Left cardiac atrium (tissue), 4 donors: Measurements from ENCODE around the gene CSNK1D. TPM values are rescaled to one million over a fixed set of nuclear protein-coding genes. Genes with fewer than 3 reads are reported as not detected.

Experiments used
- ATAC-seq, 2 donors: fragments of 200-7000 bp; cut with Tn5 transposase; one replicate each; pipeline ENCODE4 v1.9.1; 2020; ENCODE audit warnings: mild to moderate bottlenecking in 2 of 2, moderate library complexity in 2 of 2
- DNase-seq: peaks from one replicate; pipeline ENCODE4 v3.0.0-alpha.2; 2020
- intact Hi-C, 2 donors: fragments of 100-400 bp; cut with DNase I; formaldehyde crosslinking; loops; one replicate each; pipeline versions ENCODE4 v1.14.1 to v1.15.1; 2022 to 2023
- total RNA-seq, 2 donors: library from RNA; stranded (reverse); fragmentation: NEBNext Ultra II Directional; extraction: Animal tissue kit (Norgen Biotek cat#: 25700); gene quantifications; one replicate each; pipeline ENCODE4 v1.2.1, GENCODE V29; 2021
- donor health status: DM: no; HTN: yes; CAD: no.
- donor health status: DM: no; HTN: yes; CAD: no; lungs with severe emphysema.
- donor health status: DM: yes; HTN: yes; CAD: no.
- donor health status: Dilated cardiomyopathy.

Gene CSNK1D
- total RNA-seq, 2 donors from 2014 or later, result 63.6 to 88.2 TPM

DNA sequence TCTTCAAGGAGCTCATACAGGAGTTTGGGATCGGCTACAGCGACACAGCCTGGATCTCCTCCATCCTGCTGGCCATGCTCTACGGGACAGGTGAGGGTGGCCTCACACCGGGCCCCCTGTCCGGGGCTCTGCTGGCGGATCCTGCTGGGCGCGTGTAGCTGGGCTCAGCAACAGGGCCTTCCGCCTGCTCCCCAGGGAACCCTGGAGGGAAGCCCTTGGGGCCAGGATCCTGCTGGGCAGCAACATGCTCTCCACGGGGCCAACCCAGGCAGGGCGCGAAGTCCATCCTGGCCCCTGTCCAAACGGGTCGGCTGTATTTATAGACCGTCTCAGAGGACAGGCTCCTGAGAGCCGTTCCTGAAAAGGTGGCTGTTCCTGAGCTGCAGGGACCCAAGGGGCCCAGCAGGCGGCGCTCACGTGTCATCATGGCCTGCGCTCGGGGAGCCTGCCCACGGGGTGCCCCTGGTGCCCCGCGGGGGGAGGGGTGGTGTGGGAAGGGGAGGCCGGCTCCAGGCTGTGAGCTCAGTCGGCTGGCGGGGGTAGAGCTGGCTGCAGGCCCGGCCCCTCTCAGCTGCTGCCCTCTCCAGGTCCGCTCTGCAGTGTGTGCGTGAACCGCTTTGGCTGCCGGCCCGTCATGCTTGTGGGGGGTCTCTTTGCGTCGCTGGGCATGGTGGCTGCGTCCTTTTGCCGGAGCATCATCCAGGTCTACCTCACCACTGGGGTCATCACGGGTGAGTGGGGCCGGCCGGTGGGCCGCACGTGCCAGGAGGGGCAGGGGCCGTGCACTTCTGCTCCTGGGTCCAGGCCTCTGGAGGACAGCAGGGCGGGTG is 37.1 kb downstream of the CSNK1D start:
- ATAC-seq (peak; percentile 6 to 16), DNase-seq (peak; percentile 72)
- intact Hi-C loops, result loop anchor here (2.0 to 5.0 kb wide), 3 partner anchors 36 to 86 kb away; partner anchors contain the start of gene CSNK1D (in 1 of the 2)

DNA sequence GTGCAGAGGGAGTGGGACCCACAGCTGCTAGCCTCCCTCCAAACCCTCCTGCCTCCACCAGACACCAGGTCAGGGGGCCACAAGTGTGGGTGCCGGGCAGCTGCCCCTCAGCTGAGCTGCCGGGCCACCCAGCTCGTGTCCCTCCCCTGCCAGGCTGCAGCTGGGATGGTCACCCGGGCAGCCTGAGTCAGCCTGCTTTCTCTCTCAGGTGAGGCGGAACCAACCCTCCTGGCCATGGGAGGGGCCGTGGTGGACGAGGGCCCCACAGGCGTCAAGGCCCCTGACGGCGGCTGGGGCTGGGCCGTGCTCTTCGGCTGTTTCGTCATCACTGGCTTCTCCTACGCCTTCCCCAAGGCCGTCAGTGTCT is 37.7 kb downstream of the CSNK1D start:
- no peak for ATAC-seq
- no peak for DNase-seq
- intact Hi-C loops, result loop anchor here (2.0 to 5.0 kb wide), 3 partner anchors 37 to 87 kb away; partner anchors contain the start of gene CSNK1D (in 1 of the 2)

DNA sequence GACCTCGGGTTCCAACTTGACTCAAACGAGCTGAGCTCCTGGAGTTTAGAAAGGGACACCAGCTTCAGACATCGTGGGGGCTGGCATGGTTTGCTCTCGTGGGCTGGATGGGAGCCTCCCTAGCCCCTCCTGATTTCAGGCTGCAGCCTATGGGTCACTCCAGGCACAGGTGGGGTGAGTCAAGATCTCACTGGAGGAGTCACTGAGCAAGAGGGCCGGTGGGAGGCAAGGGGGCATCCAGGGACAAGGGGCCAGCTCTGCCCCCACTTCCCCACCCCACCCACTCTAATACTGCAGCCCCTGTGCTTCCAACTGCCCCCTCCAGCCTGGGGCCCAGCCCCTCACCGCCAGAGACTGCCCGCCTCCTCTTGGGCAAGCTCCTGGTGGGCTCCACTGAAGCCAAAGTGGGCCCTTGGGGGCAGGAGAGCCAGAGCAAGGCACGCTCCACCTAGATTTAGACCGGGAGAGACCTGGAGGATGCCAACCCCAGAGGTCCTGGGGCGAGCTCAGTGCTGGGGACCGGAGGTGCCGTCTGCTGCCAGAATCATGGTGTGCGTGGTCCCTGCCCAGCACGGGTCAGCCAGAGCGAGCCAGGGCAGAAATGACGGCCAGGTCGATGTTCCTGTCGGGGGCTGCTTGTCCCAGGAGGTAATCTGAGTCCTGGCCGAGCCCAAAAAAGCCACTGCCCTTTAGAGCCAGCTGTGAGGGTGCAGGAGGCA is 38.3 kb downstream of the CSNK1D start:
- DNase-seq (peak; percentile 25), ATAC-seq (no peak)
- intact Hi-C loops, result loop anchor here in 1 of 2 donors (5.0 kb wide), 2 partner anchors 37 to 87 kb away; partner anchors contain the start of gene CSNK1D

DNA sequence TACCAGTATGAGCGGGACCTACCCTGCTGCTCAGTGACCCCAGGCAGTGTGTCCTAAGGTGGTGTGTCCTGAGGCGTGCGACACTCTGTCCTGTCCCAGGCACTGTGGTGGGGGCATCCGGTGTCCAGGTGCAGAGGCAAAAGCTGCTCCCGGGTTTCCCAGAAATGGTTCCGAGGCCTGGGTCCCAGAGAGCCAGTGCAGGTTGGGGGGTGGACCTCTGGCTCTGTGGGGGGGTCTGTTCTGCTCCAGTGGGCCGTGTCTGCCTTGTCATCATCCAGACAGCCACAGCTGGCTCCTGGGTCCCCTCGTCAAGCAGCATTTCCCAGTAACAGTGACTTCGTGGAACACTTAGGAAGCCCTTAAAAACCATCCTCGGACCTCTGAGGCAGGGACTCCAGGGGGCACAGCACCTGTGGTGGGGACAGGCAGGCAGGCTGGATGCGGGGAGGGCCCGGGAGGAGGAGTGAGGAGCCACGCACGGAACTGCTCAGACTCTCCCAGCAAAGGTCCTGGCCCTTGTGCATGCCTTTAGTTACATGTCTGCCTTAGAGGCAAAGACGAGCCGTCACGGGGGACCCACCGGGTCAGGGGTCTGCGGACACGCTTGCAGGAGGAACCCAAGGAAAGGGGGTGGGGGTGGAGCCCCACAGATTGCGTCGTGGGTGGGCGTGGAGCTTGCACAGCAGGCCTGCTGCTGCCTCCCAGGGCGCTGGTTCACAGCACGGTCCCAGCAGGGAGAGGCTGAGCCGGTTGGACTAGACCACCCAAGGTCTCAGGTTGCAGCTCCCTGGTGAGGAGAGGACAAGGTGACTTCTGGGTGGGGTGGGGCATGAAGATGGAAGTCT is 39.1 kb downstream of the CSNK1D start:
- DNase-seq (no peak), ATAC-seq (no peak)
- intact Hi-C loops, result loop anchor here in 1 of 2 donors (5.0 kb wide), 2 partner anchors 38 to 88 kb away; partner anchors contain the start of gene CSNK1D

DNA sequence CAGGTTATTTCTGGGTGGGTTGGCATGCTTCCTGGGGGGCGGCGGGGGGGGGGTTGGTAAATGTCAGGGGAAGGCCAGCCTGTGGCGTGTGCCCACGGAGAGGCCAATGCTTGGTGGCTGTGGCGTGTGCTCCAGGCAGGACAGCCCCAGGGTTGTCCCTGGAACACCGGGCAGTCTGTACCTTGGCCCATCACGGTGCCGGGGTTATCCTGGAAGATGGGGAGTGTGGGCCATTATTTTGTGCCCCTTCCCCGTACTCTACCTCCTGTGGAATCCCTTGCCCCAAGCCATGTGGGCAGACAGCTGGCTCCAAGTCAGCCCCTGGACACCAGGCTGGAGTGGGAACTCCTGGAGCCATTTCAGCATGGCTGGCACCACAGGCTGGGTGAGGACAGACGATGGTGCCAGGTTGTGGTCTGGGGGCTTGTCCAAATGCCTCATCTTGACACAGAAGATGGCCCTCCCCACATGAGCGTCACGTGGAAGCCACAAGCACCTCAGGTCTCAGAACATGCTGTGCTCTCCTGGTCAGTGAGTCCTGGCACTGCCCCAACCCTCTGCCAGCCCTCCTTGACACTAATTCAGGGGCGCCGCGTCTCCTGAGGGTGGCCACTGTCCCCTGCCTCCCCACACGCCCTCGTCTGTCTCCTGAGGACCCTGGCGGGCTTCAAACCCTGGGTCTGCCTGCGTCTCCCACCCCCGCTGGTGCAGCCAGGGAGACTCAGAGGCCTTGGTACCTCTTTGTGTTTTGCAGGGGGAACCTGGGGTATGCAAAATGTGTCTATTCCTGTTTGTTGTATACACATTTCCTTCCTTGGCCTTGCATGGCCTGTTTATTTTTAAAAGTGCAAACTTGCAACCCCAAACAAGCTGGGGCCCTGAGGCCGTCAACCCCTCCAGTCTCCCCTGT is 40.4 kb downstream of the CSNK1D start:
- no peak for ATAC-seq
- DNase-seq, result no peak
- intact Hi-C loops, result no loop called here

DNA sequence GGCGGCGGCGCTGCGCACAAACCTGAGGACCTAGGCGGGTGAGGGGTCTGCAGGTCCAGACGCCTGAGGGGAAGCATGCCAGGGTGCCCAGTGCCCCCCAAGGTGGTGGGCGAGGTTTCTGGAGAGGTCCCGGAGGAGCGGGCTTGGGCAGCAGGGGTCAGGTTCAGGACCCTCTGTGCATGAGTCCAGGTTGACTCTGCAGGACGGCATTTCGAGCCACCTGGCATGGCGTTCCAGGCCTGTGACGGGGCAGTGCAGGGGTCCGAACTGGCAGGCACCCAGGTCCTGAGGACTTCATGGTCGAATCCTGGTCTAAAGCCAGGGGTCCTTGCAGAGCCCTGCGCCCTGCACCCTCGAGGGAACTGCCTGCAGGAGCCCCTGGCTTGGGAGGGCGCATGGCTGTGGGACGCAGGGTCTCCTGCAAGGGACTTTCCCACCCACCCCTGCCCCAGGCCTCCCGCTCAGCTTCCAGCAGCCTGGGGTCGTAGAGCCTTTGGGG is 41.1 kb downstream of the CSNK1D start:
- ATAC-seq (no peak), DNase-seq (no peak)
- intact Hi-C loops, result no loop called here

DNA sequence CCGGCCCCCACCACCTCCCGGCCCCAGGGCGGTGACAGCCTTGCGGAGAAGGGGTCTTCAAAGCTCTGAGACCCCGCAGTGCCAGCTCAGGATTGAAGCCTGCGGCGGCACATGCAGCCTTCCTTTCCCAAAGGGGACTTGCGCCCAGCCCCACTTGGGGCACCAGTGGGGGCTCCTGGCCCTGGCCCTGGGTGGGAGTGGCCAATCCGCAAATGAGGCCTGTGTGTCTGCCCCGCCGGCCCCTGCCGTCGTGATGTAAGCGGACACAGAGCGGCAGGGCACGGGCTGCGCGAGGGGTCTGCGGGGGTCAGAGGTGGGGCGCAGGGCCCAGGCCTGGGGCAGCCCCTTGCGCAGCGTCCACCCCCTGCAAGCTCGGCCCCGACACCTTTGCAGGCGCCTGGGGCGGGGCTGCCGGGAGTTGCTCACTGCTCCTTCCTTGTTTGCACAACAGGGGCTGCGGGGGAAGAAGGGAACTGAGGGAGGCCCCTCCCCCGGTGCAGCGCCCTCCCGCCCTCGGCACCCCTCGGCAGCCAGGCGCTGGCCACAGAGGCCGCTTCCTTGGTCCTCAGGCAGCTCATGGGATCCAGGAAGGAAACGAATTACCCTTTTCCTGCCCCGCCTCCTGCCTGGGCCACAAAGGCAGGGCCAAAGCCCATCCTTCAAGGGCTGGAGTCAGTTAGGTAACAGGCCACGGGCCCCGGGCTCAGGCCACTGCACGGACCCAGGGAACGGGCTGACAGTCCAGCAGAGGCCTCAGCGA is 41.8 kb downstream of the CSNK1D start:
- intact Hi-C loops, result no loop called here
- ATAC-seq, result peak; percentile 44 to 46
- DNase-seq, result peak; percentile 87

DNA sequence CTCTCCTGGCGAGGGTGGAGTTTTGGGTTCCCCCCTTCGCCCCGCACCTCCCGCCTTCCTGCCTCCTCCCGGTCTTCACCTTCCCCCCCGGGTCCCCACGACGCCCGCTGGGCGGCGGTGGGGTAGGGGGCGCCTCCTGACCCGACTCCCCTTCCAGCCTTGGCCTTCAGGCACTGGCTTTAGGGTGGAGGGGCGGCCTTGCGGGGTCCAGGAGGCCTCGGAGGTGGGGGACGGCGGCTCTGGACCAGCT is 42.3 kb downstream of the CSNK1D start:
- intact Hi-C loops, result no loop called here

DNA sequence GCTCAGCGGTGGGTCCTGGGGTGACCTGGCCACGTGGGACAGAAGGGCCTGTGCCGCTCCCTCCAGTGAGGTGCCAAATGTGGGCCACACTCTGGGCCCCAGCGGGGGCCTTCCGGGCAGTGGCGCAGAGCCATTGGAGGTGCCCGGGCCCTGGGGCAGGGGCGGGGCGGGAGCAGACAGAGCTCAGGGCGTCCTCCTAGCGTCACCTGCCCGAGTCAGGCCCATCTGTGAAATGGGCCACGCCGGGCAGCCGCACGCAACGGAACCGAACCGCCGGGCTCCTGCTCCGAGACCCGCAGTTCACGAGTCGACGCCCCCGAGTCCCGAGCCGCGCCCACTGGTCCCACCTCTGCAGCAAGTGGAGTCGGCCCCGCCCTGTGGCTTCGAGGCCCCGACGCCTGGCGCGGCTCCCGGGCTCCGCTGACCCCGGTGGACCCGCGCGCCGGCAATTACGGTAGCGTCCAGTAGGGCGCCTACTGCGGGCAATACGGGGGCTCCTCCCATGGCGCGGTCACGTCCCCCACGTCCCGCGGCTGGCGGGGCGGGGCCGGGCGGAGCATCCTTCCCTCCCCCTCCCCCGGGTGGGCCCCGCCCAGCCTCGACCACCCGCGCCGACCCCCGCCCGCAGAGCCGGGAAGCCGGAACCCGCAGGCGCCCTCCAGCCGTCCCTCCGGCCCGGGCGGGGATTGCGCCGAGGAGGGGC is 42.7 kb downstream of the CSNK1D start:
- peak; percentile 78 to 79 for ATAC-seq
- intact Hi-C loops, result no loop called here
- DNase-seq, result peak; percentile 93

More for the DNA sequence above, 42.3 kb downstream of the CSNK1D start:
- DNase-seq (no peak), ATAC-seq (peak; percentile 48 to 52)

DNA sequence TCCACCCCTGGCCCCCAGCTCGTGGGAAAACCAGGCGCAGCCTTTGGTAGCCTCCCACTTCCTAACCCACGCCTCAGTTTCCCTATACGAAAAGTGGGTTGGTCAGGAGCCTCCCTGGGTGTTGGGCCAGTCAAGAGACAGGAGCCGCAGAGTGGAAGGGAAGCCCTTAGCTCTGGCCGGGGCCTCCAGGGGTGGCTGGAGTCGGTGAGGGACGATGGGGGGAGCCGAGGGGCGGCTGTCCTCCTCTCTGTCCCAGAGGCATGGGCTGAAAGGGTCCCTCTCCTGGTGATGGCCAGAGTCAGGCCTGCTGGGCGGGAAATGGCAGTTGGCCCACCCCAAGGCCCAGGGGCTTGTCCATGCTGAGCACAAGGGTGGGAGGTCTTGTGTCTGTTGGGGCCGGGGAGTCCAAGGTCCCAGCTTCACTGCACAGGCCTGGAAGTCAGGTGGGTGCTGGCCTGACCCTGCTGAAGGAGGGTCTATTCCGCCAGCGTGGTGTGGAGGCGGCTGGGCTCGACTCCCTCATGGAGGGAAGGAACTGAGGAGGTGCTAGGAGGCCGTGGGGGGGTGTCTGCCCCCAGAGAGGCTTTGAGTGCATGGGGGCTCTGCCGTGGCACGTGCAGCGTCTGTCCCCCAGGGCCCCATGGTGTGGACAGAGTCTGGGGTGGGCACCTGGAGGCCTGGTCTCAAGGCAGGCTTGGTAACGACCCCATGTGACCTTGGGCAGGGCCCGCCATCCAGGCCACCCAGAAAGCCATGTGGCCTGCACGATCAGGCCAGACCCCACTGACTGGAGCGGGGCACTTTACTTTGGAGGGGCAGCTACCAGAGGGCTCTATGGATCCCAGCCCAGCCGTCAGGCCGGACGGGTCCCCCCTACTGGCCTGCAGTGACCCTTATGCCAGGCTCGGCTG is 43.5 kb downstream of the CSNK1D start:
- intact Hi-C loops, result no loop called here
- ATAC-seq, result no peak
- no peak for DNase-seq

DNA sequence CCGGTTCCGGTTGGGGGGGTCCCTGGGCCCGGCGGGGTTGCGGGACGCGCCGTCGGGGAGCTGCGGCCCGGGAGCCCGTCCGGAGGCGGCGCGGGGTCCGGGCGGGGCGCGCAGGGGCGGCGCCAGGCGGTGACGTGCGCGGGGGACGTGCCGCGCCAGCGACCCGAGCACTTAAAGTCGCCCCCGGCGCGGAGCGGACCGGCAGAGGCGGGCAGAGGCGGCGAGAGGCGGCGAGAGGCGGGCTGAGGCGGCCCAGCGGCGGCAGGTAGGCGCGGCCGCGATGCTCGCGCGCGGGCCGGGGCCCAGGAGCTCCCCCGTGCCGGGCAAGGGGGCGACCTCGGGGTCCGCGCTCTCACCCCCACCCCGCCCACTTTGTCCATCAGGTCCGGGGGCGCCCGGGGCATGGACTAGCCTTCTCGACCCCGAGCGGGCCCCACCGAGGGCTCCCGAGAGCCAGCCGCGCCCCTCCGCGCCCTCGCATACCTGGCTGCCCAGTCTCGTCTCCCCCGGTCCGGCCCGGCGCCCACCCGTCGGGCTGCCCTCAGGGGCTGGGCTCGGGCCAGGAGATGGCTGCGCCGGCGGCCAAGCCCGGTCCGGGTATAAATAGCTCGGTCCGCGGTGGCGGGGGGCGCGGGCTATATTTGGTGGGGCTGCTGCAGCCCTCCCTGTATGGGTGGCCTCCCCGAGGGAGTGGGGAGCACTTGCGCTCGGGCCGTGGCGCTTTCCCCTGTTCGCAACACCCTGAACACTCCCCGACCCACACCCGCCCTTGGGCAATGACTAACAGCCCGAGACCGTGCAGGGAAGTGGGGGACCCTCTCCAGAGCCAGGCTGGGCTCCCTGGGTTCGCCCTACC is 44.4 kb downstream of the CSNK1D start, which contains the start of gene SLC16A3:
Gene SLC16A3, plus strand, starts transcription at position 201 of the 856 bp plus-strand sequence. CDS start 6,967 bp downstream, outside the sequence.
- peak; percentile 76 for DNase-seq
- peak; percentile 7 to 19 for ATAC-seq
- intact Hi-C loops, result no loop called here

DNA sequence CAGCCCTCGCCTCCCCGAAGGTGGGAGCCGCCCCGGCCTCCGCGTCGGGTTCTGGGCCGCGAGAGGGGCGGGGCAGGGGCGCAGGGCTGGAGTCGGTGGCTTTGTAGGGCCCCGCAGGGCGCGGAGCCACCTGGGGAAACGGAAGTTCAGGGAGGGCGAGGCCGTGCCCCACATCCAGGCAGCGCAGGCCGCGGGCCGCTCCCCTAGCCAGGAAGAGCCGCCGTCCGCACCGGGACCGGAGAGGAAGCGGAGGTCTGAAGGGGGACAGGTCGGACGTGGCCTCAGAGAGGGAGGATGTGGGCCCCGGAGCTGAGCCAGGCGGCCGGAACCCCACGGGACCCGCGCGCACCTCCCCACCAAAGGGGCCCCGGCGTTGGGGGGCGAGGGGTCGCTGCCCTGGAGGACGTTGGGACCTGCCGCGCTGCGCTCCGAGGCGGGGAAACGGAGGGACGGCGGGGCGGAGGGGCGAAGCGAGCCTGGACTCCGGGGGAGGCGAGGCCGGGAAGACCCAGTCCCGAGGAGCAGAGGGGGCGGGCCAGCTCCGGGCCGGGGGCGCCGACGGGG is 45.1 kb downstream of the CSNK1D start:
- DNase-seq (peak; percentile 66), ATAC-seq (peak in 1 of 2 donors; percentile 7)
- intact Hi-C loops, result no loop called here

DNA sequence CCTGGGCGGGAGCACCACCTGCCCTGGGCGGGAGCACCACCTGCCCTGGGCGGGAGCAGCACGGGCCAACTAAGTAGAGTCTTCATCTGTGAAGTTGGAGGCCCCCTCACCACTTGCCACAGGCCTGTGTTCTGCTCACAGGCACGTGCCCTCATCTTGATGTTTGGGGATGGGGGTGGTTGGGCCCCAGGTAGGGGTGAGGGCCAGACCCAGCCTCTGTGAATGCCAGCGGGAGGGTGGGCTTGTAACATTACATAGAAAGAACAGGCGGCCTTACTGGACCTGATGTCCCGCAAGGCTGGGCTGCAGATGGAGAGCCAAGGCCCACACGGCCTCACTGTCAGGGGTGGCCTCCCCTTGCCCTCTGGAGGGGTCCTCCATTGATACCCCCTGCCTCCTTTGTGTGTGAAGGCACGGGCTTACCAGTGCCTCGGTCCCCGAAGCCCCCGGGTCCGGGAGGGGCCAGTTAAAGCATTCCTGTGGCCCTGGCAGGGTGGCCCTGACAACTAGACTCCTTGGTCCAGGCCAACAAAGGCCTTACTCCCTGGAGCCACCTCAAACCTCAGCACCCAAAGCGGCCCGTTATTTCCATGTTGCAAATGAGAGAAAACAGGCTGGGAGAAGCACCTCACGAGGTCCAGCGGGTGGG is 45.7 kb downstream of the CSNK1D start:
- ATAC-seq (no peak), DNase-seq (peak; percentile 21)
- intact Hi-C loops, result no loop called here
